T1000 (cell line): Measurements from ENCODE around the gene TMEM107.
"Not testable (repeated sequence)": the region's sequence is repeated elsewhere in the genome, so short reads cannot be mapped to it uniquely, and the experiment has no call there.

Experiments
- DNase-seq: peaks from one replicate; lab custom pipeline; 2025; ENCODE audit warnings: mixed read lengths; lab: John Stamatoyannopoulos, UW

The TMEM107 gene

DNA sequence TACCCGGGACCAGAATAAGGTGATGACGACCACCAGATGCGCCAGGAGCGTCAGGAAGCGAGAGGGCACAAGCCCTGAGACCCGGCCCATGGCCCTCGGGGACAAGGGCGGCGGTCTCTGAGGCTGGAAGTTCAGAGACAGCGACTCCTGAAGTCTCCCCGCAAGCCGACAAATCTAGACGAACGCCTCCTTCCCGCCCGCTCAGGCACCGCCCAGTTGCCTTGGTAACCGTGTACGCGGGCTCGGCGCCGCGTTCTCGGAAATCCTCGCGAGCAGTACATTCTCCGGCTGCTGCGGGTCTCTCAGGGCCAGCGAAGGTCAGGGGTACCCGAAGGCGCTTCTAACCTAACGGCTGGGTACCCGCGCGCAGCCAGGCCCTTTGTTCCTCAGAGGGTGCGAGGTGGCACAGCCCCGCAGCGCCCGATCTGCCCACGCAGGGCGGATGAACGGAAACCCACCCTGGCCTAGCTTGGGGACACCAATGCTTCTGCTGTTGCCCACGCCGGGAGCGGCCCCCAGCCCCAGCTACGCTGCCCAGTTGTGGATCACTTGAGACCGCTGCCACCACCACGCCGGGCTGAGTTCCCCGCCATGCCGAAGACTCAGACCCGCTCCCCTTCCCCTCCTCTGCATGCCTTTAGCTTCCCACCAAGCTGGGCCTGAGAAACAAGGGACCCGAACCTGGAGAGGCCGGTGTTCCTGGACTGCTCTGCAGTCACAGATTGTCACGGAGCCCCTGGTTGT, at the start of gene TMEM107:
Gene TMEM107 (minus strand): TSS at position 184 of the 744 bp plus-strand sequence. CDS start 94 bp downstream, at position 90.
- DNase-seq: peak; percentile 72

GRCh38 chr17:8224891-8225812, 49.0 kb upstream of the TMEM107 start:
- DNase-seq: no peak

GRCh38 chr17:8223356-8224126, 47.4 kb upstream of the TMEM107 start:
- DNase-seq: no peak

DNA sequence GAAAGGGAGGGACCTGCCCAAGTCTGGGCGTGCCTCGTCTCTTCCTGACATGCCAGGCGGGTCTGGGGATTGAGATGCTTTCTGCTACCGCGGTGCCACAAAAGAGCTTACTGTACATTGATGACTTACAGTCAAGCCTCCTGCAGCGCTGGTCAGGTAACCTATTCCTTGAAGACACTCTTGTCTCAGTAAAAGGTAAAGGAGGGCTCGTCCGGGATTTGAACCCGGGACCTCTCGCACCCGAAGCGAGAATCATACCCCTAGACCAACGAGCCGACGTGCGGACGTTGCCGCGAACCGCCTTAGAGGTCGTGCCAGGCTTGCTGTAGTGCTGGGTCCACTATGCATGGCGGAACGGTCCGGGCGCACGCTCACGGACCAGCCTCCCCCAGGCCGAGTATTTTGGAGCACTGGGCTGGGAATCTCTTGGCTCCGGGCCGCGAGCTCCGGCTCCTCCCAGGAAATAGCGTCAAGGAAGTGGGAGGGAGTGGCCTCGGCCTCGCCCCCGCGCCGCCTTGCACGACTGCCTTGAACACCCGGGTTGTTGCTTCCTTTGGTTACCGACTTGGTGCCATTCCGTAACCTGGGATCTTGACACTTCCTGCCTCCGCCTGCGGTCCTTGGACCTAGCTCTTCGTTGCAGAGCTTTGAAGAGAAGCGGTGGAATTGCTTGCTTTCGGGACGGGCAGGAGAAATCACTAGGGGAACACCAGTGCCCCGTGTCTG, 46.6 kb upstream of the TMEM107 start:
- peak; percentile 93 for DNase-seq

DNA sequence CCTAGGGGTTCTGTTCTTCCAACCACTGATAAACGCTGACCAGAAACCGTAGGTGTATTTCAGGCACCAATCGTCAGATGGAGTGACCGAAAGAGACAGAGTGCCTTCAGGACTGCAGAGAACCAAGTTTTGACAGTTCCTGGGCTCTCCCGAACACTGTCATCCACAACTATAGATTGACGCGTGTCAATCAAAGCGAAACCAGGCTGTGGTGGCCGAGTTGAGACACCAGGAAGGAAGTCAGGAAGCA, 46.1 kb upstream of the TMEM107 start:
- DNase-seq: no peak

- peak; percentile 87 for DNase-seq
Observed at GRCh38 chr17:8221663-8222379, 45.6 kb upstream of the TMEM107 start.

- DNase-seq: peak; percentile 90
Observed at GRCh38 chr17:8220783-8221662, 44.8 kb upstream of the TMEM107 start.

- not testable (repeated sequence) for DNase-seq
Observed at GRCh38 chr17:8214000-8214399, 37.8 kb upstream of the TMEM107 start.

- no peak for DNase-seq
Observed at GRCh38 chr17:8212312-8213180, 36.4 kb upstream of the TMEM107 start.

GRCh38 chr17:8210761-8211458, 34.7 kb upstream of the TMEM107 start:
- no peak for DNase-seq

- peak; percentile 81 for DNase-seq
Observed at GRCh38 chr17:8209907-8210760, 34.0 kb upstream of the TMEM107 start, which contains the start of gene AURKB. AURKB (minus strand) TSS chr17:8210575; CDS start chr17:8210224, 351 bp downstream.

- DNase-seq: no peak
Observed at GRCh38 chr17:8206536-8206935, 30.4 kb upstream of the TMEM107 start.

- no peak for DNase-seq
Observed at GRCh38 chr17:8204761-8205555, 28.8 kb upstream of the TMEM107 start.

DNA sequence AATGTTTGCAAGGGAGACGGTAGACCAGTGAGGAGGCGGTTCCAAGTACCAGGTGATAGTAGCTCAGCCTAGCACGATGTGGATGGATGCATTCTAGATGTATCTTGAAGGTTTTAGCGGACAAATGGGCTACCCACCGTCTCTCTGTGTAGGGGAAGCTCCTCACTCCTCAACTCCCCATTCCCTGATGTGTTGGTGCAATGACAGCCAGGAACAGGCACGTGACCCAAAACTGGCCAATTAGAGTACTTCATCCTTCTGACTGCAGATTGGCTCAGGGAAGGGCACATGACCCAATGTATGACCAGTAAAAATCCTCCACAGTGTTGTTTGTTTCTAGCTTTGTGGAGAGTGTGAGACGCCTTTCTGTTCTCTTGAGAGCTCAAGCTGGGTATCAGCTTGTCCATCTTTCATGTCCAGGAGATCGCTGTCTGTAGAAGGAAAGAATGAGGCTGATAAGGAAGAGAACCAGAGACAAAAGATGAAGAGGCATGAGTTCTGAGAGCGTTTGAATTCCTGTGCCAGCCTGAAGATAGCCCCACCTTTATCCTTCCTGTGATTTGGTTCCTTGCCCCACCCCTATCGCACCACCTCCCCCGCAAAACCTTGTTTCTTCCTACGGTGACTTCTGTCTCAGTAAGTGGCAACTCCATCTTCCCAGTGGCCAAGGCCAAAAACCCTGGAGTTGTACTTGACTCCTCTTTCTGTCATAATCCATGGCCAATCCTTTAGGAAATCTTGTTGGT, 16.1 kb upstream of the TMEM107 start:
- peak; percentile 74 for DNase-seq

DNA sequence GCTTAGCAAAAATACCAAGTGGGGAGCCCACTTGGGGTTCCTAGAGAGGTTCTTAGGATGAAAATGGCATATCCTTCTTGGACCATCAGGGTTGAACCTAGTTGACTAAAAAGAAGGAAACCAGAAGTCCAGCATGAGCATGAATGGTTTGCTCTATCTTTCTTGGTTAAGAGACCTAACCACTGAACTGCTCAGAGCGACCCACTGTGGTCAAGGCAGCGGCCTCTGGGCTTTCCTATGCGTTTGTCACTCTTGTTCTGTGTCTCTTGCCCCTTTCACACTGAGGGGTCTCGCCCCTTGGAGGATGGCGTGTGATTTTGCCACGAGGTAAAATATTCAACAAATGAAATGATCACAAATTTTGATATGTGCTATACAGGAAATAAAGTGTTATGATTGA, 14.3 kb upstream of the TMEM107 start:
- DNase-seq: no peak
